Measurements from ENCODE around the gene PRKCE. TPM values are rescaled to one million over a fixed set of nuclear protein-coding genes. Genes with fewer than 3 reads are reported as not detected.

PRKCE gene
- total RNA-seq, 1 experiment from 2014 or later: 17.7 TPM

- CTCF ChIA-PET: no interaction called here
- Mint-ChIP-seq H3K27ac (ENCODE audit: unreplicated experiment) (no peak overlapping the region), H3K4me1 (ENCODE audit: low read depth, unreplicated experiment) (no peaks in the 10 kb centered on the region), H3K9me3 (ENCODE audit: low read depth, unreplicated experiment) (peaks cover 3% of the 10 kb centered on the region), H3K4me3 (ENCODE audit: low read depth, unreplicated experiment) (no peak overlapping the region), H3K27me3 (ENCODE audit: unreplicated experiment) (no peaks in the 10 kb centered on the region), H3K36me3 (ENCODE audit: insufficient read depth, unreplicated experiment) (no peaks in the 10 kb centered on the region)
- intact Hi-C loops (cut with micrococcal nuclease; ENCODE audit: unreplicated experiment): no loop called here
- DNase-seq: no peak
- BruUV-seq (replicated peaks): no TSS peak
- TF ChIP-seq CTCF (IDR thresholded peaks at IDR 0.05; ENCODE audit: unreplicated experiment): no peak
Observed at GRCh38 chr2:45919160-45919650, 267.7 kb downstream of the PRKCE start.

- CTCF ChIA-PET: no interaction called here
- H3K27ac Mint-ChIP-seq (ENCODE audit: unreplicated experiment): no peak overlapping the region
- BruUV-seq (replicated peaks): no TSS peak
- TF ChIP-seq CTCF (IDR thresholded peaks at IDR 0.05; ENCODE audit: unreplicated experiment): no peak
- no peaks in the 10 kb centered on the region for H3K4me1 Mint-ChIP-seq (ENCODE audit: low read depth, unreplicated experiment)
- H3K4me3 Mint-ChIP-seq (ENCODE audit: low read depth, unreplicated experiment): no peak overlapping the region
- H3K27me3 Mint-ChIP-seq (ENCODE audit: unreplicated experiment): no peaks in the 10 kb centered on the region
- no peaks in the 10 kb centered on the region for H3K36me3 Mint-ChIP-seq (ENCODE audit: insufficient read depth, unreplicated experiment)
- intact Hi-C loops (cut with micrococcal nuclease; ENCODE audit: unreplicated experiment): no loop called here
- H3K9me3 Mint-ChIP-seq (ENCODE audit: low read depth, unreplicated experiment): no peaks in the 10 kb centered on the region
- DNase-seq: no peak
Observed at GRCh38 chr2:45919711-45920111, 268.2 kb downstream of the PRKCE start.

GRCh38 chr2:45921921-45922320, 270.4 kb downstream of the PRKCE start:
- no peak overlapping the region for H3K4me3 Mint-ChIP-seq (ENCODE audit: low read depth, unreplicated experiment)
- H3K9me3 Mint-ChIP-seq (ENCODE audit: low read depth, unreplicated experiment): no peaks in the 10 kb centered on the region
- CTCF ChIA-PET: no interaction called here
- intact Hi-C loops (cut with micrococcal nuclease; ENCODE audit: unreplicated experiment): no loop called here
- H3K27me3 Mint-ChIP-seq (ENCODE audit: unreplicated experiment): no peaks in the 10 kb centered on the region
- BruUV-seq (replicated peaks): no TSS peak
- H3K27ac Mint-ChIP-seq (ENCODE audit: unreplicated experiment): no peak overlapping the region
- DNase-seq: no peak
- TF ChIP-seq CTCF (IDR thresholded peaks at IDR 0.05; ENCODE audit: unreplicated experiment): no peak
- H3K36me3 Mint-ChIP-seq (ENCODE audit: insufficient read depth, unreplicated experiment): no peaks in the 10 kb centered on the region
- no peaks in the 10 kb centered on the region for H3K4me1 Mint-ChIP-seq (ENCODE audit: low read depth, unreplicated experiment)

GRCh38 chr2:45922577-45922988, 271.1 kb downstream of the PRKCE start:
- CTCF ChIA-PET: no interaction called here
- TF ChIP-seq CTCF (IDR thresholded peaks at IDR 0.05; ENCODE audit: unreplicated experiment): no peak
- no peaks in the 10 kb centered on the region for H3K36me3 Mint-ChIP-seq (ENCODE audit: insufficient read depth, unreplicated experiment)
- no peaks in the 10 kb centered on the region for H3K9me3 Mint-ChIP-seq (ENCODE audit: low read depth, unreplicated experiment)
- H3K4me1 Mint-ChIP-seq (ENCODE audit: low read depth, unreplicated experiment): no peaks in the 10 kb centered on the region
- BruUV-seq (replicated peaks): no TSS peak
- no peak overlapping the region for H3K4me3 Mint-ChIP-seq (ENCODE audit: low read depth, unreplicated experiment)
- H3K27me3 Mint-ChIP-seq (ENCODE audit: unreplicated experiment): no peaks in the 10 kb centered on the region
- H3K27ac Mint-ChIP-seq (ENCODE audit: unreplicated experiment): no peak overlapping the region
- intact Hi-C loops (cut with micrococcal nuclease; ENCODE audit: unreplicated experiment): no loop called here
- DNase-seq: no peak

Data from Calu3 (cell line).